ENCODE data around the gene SERPINB6.
A peak's percentile ranks its signal among the peaks of the same experiment; 100 is the strongest.

Gene SERPINB6

DNA sequence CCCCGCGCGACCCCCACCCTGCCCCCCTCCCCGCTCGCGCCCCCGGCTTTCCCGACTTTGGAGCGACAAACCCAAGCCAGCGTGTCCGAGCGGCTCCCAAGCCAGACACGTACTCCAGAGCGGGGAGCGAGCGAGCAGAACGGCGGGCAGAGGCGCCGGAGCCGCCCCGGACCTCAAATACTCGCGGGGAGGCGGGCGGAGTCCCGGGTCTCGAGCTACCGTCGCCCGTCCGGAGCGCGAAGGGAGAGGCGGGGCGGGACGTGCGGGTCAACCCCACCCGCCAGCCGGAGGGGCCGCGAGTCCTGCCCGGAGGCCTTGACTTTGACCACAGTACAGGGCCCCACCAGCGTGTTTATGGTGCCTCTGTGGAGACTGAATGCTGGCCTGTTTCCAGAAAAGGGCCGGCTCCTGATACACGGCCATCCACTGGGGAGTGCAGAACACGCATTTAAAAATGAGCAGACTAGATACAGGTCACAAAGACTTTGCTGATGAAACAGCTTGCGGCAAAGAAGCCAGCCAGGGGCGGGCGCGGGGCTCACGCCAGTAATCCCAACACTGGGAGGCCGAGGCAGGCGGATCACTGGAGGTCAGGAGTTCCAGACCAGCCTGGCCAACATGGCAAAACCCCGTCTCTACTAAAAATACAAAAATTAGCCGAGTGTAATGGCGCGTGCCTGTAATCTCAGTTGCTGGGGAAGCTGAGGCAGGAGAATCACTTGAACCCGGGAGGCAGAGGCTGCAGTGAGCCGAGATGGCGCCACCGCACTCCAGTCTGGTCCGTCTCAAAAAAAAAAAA lies at the start of gene SERPINB6:
Gene SERPINB6 (minus strand): TSS at position 148 of the 799 bp plus-strand sequence. CDS start 12,235 bp downstream, outside the sequence.
- H3K27ac ChIP-seq: peak within 1 kb of the TSS; percentile 85
- TF ChIP-seq, protein P1, sequence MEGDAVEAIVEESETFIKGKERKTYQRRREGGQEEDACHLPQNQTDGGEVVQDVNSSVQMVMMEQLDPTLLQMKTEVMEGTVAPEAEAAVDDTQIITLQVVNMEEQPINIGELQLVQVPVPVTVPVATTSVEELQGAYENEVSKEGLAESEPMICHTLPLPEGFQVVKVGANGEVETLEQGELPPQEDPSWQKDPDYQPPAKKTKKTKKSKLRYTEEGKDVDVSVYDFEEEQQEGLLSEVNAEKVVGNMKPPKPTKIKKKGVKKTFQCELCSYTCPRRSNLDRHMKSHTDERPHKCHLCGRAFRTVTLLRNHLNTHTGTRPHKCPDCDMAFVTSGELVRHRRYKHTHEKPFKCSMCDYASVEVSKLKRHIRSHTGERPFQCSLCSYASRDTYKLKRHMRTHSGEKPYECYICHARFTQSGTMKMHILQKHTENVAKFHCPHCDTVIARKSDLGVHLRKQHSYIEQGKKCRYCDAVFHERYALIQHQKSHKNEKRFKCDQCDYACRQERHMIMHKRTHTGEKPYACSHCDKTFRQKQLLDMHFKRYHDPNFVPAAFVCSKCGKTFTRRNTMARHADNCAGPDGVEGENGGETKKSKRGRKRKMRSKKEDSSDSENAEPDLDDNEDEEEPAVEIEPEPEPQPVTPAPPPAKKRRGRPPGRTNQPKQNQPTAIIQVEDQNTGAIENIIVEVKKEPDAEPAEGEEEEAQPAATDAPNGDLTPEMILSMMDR (conservative IDR thresholded peaks at IDR 0.05): no peak

DNA sequence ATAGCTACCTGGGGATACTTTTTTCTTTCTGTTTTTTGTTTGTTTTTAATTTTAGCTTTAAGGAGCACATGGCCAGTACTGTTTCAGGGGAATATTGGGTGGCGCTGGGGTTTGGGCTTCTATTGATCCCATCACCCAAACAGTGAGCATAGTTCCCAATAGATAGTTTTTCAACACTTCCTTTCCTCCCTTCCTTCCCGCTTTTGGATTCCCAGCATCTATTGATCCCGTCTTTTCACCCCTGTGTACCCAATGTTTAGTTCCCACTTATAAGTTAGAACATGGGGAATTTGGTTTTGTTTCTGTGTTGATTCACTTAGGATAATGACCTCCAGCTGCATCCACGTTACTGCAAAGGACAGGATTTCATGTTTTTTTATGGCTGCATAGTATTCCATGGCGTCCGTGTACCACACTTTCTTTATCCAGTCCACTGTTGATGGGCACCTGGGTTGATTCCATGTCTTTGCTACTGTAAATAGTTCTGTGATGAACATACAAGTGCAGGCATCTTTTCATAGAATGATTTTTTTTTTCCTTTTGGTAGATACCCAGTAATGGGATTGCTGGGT lies 48.5 kb upstream of the SERPINB6 start:
- TF ChIP-seq, protein P1 (conservative IDR thresholded peaks at IDR 0.05): no peak
- no peak overlapping the region for H3K27ac ChIP-seq

DNA sequence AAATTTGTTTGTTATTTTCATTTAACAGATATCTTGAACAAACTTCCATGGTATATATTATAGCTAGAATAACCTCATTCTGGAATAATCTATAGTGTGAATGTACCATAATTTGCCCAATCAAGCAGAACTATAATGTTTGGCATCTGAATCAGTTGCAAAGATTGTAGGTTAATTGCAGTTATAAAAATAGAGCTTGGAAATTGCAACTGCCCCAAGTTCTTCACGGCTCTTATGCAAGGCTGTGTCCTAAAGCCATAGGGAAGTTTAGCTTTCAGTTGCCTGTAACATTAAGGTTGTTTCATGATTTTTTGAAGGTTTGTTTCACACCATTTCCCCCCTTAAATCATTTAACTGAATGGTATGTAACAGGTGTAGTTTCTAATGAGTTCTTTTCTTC lies 47.7 kb upstream of the SERPINB6 start:
- TF ChIP-seq, protein P1 (conservative IDR thresholded peaks at IDR 0.05): no peak
- H3K27ac ChIP-seq: no peak overlapping the region

DNA sequence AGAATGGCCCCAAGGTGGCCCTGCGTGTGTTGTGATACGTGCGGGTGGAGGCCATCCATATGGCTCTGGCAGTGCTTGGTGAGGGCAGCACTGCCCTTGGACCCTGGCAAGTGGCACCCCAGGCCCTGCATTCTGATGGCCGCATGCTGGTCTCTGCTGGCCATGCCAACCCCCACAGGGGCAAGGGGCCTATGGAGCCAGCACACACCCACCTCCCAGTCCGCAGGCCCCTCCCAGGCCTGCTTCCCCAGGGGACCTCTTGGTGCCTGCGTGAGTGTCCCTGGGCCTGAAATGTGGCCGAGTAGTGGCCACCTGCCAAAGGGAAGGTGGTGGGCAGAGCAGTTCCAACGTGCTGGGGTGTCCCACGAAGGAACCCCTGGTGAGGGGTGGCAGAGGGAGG lies 45.9 kb upstream of the SERPINB6 start:
- no peak overlapping the region for H3K27ac ChIP-seq
- TF ChIP-seq, protein P1 (conservative IDR thresholded peaks at IDR 0.05): no peak

DNA sequence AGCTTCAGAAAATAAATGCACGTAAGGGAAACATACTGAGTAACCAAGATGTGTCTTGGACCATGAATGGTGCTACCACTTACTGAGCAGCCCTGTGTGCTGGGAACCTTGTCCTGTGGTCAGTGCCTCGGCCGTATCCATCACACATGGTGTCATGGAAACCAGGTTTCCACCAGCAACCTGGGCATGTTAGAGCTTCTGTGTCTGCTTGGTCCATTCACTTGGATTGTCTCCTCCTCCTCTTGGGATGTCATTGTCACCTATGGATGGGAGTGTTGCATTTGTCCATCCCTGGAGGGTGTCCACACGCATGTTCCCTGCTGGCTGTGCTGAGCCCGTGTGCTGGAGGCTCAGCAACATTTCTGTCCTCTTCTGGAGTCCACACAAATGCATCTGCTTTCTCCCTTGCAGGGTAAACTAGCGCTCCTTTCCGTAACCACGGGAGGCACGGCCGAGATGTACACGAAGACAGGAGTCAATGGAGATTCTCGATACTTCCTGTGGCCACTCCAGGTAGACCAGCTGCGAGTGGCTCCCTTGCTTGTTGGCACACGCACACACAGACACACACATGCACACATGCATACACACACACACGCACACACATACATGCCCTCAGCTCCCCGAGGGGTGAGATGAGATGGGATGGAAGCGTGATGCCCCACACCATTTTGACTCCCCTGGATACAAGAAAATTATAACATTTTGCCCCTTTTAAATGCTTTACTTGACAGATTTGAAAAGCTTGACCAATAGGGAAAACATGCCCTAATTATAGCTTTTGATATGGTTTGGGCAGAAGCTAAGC lies 45.3 kb upstream of the SERPINB6 start:
- H3K27ac ChIP-seq: no peak overlapping the region
- TF ChIP-seq, protein P1 (conservative IDR thresholded peaks at IDR 0.05): no peak

DNA sequence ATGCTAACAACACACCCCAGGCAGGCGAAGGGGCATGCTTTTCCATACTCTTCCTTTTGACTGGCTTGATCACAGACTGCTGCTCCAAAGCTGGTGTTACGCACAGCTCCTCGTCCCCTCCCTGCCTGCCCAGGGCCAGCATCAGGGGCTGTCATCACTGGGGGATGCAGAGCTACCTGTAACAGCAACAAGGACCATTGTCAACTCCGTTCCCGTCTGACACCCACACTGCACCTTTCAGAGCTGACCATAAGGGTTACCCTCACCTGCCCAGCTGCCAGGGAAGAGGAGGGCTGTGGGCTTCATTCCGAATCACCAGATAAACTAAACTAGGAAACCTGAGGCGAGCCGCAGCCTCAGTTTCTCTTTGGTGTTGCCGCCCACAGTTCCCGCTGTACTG lies 43.8 kb upstream of the SERPINB6 start:
- H3K27ac ChIP-seq: no peak overlapping the region
- TF ChIP-seq, protein P1 (conservative IDR thresholded peaks at IDR 0.05): no peak

DNA sequence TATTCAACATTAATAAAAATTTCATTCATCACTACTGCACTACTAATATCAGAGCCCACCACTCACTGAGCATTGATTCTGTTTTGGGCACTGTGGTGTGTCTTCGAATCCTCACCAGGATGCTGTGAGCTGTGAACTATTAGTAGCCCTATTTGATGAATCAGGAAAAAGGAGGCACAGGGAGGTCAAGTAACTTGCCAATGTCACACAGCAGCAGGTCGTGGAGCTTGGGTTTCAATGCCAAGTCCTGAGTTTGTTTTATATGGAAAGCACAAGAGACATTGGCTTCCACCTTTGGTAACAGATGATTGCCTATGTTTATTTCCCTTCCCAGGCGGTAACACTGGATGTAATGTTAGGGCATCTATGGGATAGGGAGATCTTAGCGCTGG lies 43.3 kb upstream of the SERPINB6 start:
- TF ChIP-seq, protein P1 (conservative IDR thresholded peaks at IDR 0.05): no peak
- no peak overlapping the region for H3K27ac ChIP-seq

Data from VCaP (cell line).